HG02571 (cell line): Measurements from ENCODE around the gene ARFIP1.

Experiments used
- ATAC-seq: cut with Tn5 transposase; IDR thresholded peaks from one replicate; pipeline ENCODE4 v1.9.1; 2021; ENCODE audit warnings: mild to moderate bottlenecking, moderate library complexity; ENCODE audit not compliant: unreplicated experiment

Gene ARFIP1

DNA sequence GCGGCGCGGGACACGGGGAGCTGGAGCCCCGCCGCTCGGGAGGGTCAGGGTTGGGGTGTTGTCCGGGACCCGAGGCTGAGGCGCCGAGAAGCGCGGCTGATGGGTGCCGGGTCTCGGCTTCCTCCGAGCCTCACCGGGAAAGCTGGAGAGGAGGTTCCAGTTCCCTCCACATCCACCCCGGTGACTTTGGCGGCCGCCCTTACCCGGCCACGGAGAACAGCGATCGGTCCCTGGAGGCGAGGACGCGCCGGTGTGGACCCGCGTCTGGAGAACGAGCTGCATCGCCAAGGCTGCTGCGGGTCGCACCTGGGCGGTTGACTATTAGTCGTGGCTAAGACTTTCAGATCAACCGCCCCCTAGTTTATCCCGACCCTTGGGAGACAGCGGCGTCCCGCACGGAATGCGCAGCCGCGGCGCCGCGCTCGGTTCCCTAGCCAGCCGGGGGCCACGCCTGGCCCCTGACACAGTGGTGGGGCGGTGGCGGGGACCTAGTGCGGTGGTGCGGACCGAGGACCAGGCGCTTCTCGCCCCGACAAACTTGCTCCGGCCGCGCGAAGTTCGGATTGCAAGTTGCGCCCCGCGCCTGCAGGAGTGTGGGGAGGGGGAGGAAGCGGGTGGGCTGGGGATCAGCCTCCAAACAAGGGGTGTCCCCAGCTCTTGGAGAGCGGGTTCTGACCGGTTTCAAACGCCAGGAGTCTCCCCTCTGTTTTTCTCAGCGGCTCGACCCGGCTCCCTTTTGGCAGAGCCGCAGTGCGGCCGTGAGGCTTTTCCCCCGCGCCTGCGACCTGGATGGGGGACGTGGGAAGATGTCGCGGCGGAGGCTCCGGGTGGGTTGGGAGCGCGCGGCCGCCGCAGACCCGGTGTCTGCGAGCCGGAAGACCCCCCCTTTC, 156.9 kb downstream of the ARFIP1 start:
- no peak for ATAC-seq

DNA sequence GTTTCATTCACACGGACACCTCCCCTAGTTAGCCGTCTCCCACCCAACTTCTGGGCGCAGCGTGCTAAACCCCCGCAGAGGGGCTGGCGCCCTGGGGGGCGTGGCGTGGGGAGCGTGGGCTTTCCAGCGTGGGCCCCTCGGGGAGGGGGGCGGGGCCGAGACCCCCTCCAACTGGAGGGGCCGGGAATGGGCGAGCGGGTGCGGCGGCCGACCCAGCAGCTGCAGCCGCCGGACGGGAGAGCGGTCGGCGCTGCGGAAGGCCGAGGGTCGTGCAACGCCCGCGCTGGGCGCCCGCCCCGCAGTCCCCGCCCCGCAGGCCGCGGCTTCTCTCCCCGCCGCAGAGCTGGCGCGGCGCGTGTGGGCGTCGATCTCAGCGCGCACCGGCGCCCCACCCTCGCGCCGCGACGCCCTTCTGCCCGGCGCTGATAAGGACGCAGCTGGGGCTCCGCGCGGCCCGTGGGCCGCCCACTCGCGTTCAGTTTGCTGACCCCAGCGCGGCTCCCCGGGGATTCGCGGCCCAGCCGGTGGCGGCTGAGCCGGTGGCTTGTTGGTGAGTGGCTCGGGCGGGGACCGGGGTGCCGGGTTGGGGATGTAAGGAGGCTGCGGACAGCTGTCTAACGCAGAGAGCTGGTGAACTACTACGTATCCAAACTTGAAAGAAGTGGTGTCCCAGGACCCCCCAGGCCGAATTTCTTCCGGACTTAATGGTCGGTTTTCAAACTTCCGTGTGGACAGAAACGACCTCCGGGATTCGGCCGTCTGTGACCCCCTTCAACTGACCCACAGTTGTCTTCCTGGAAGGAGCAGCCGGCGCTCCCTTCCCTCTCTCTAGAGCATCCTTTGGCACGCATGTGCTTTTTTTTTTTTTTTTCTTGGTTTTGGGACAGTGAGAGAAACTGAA, 157.8 kb downstream of the ARFIP1 start:
- ATAC-seq: peak; percentile 40

DNA sequence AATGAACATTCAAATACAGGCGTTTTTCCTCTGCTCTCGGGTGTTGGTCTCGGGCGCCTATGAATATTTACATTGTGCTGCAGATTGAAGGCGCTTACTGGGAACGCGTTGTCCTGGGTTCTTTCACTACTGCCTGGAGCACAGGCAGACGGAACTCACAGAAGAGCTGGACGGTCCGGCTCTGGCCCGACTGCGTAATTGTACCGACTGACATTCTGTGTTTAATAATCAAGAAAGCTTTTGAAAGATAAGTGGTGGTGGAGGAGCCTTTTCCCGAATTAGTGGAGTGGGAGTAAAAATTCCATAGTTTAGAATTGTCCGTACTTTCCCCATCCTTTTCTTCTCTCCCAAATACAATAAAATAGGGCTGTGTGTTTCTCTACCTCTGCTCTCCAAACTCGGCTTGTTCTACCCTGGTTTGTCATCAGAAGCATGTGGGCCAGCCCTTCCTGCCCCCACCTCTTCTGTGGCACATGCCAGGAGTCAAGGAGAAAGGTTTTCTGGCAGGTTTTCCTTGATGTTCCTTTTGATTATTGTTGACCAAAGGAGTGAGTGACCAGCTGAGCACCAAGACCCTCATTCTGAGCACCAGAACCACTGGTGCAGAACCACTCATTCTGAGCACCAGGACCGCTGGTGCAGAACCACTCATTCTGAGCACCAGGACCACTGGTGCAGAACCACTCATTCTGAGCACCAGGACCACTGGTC, 158.6 kb downstream of the ARFIP1 start:
- ATAC-seq: no peak

DNA sequence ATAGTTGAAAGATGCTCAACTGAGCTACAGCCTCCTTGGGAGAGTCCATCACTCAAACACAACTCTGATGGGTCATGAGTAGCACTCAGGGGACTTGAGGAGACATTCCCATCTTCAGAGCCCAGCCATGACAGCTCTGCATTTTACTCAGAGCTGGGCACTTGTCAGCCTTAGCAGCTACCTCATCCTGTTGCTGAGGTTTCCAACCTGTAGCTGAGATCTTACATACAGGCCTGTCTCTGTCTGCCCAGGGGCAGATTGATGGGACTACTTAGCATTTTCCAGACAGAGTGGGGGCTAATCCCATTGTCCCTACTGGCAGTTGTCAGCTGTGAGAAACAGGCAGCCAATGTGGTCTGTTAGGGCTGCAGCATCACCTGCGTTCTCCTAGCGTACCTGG, 159.9 kb downstream of the ARFIP1 start:
- ATAC-seq: no peak

DNA sequence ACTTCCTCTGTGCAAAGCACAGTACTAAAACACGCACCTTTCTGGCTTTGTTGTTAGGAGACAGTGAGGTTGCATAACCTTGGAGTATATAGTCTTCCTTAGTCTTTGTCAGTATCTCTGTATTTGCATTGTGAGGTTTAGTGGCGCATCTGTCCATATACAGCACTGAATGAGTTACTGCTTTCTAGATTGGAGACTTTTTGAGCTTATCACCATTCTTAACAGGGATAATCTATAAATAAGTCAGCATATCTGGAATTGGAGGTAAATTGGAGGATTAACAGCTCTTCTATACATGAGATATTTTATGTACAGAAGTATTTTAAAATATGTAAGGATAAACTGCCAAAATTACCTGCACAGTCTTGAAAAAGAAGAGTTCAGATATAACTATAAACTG, 160.7 kb downstream of the ARFIP1 start:
- ATAC-seq: no peak

DNA sequence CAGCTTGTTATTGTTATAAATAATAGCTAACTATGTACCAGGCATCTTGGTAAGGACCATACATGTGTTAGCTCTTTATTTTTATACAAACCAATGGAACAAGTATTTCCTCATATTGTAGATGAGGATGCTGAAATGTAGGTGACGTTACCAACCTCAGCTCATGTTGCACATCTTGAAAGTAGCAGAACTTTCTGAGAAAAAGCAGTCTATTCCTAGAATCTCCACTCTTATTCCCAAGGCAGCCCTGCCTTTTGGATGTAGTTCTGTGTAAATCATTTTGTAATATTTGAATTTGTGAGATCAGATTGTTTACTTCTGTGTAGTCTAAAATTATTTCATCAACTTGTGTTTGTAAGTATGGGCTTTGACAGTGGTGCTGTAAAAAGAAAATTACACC, 161.7 kb downstream of the ARFIP1 start:
- ATAC-seq: no peak

DNA sequence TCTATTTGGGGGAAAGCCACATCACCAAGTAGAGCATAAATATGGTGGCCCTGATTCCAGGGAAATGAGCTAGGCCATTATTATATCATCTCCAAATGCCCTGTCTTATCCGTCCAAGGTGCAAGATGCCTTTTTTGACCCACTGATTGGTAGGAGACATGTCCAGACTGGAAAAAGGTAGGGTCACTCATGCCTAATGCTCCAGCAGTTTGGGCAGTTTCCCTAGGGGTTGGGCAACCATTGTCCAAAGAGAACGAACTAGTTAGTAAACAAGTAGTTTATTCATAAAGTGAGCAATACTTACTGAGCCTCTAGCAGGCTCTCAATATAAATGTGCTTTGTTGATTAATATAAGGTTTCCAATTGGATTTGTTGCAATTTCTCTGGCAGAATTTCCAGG, 162.6 kb downstream of the ARFIP1 start:
- no peak for ATAC-seq

DNA sequence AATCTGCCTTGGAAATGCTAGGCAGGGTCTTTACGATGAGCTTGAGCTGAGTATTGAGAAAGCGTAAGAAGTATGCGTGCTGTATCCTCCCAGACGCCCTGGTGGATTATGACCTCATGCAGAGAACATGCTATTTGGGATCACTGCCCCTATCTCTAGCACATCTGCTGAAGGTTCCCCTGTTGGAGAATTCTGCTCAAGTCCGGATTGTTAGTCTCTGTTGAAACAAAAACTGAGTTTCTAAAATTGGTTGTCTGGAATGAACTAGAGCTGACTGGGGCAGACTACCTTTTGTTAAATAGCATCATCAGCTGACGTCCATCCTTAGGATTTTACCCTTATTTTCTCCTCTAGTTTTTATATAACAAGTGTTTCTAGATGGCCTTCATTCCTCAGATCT, 163.9 kb downstream of the ARFIP1 start:
- no peak for ATAC-seq

DNA sequence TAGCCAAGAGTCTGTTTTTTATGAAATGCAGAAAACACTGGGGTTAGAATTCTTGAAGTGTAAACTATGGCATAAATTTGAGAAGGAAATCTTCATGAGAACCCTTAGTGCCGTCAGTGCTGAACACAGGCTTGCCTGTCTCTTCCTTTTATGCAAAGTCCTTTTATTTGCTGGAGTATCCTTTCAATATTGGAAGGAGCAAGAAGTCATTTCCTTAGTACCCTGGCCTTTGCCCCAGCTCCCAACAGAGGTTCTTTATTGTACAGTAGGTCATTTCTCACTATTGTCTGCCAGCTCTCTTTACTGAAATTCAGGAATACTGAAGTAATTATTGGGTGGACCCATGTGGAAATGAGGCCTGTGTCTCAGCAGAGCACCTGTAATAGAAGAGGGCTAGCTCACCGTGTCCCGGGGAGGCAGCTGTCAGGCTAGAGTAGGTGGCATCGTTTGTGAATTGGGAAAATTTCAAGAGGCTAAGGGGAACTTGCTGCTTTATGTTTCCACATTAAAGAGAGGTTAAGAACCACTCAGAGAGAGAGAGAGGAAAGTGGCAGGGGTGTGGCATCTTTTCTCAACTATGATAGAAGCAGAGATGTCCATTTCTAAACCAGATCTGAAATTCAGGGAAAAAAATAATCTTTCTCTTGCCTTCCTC, 165.0 kb downstream of the ARFIP1 start:
- ATAC-seq: no peak

DNA sequence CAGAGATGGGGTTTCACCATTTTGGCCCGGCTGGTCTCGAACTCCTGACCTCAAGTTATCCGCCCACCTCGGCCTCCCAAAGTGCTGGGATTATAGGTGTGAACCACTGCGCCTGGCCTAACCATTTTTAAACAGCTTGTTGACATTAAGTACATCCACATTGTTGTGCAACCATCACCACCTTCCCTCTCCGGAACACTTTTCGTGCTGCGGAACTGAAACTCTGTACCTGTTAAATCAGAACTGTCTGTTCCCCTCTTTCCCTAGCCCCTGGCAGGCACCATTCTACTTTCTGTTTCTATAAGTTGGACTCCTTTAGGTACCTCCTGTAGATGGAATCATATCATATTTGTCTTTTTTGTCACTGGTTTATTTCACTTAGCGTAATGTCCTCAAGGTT, 165.9 kb downstream of the ARFIP1 start:
- ATAC-seq: no peak

DNA sequence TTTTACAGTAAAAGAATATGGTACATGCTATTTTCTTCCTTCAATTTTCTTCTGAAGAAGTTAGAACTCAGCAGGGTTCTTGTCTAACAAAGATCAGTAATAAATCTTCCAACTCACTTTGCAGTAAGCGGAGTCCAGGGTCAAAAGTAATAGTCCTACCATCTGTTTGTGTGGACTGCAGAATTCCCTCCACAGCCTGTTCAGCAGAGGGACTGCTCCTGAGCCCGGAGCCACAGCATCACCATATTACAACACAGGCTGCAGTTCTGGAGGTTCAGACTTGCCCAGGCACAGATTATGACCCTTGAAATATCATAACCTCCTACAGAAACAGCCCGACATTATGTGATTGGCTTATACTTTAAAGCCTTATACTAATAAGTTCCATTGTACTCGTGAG, 166.7 kb downstream of the ARFIP1 start:
- ATAC-seq: no peak

DNA sequence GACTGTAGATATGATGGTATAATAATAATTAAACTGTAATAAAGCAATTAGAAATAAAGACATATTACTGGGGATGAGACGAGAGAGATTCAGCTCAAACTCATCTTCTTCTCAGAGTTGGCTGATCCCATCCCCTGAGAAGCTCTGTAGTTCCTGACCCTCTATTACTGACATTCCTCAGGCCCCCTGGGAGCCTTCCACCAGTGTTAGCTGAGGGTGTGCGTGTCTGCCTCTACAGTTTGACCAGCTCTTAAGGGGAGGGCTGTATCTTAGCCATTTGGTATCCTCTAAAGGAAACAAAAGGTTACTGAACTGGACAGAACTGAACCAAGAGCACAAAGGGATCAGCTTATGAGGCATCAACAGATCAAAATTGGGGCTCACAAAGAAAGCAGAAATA, 167.6 kb downstream of the ARFIP1 start:
- no peak for ATAC-seq

DNA sequence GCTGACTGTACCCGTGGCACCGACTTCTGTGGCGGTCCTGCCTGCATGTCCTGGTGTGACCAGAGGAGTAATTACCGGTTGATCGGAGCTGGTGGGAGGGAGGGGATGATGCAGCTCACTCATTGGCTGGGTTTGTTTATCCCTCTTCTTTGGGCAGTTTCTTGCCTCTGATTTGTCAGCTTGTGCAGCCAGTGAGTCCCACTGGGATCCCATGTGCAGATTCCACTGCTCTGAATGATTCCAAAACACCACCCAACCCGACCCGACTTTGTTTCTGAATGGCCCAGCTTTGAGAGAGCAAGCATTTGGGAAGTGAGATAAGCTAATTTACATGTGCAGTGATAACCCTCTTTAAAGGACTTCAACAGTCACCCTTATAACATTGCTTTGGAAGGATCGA, 170.2 kb downstream of the ARFIP1 start:
- no peak for ATAC-seq

DNA sequence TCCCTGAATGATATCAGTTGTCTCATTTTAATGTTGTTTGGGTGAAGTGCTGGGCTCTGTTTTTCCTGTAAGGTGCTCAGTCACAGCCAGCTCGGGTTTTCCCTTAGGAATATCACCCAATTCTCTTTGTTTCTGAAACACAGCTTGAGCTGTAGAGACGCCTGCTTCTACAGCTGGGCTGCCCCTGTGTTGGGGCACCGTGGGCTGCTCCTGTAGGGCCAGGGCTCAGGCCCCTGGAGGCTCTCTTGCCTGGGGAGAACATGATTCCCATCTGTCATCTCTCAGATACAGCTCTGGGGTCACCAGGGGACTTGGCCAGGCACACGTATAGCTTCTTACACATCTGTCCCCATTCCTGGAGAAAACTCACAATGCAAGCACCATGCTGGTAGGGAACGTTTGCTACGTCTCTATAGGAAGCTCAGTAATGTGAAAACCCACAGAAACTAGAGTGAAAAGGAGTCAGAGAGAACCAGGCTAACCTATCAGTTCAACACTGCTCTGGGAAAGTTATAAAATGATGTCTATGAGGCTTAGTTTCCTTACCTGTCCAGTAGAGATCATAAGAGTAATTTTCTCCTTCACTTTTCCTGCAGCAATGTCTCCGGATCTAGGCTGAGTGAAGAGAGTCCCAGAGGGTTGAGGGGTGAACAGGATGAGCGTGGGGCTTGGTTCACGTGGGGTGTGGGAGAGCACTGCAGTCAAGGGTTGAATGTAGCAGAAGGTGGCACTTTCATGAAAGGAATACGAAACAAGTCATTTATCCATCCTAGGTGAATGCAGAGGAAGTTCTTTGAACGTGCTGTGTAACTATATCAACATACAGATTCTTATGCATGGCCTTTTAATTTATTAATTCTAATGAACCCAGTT, 170.9 kb downstream of the ARFIP1 start:
- ATAC-seq: no peak

DNA sequence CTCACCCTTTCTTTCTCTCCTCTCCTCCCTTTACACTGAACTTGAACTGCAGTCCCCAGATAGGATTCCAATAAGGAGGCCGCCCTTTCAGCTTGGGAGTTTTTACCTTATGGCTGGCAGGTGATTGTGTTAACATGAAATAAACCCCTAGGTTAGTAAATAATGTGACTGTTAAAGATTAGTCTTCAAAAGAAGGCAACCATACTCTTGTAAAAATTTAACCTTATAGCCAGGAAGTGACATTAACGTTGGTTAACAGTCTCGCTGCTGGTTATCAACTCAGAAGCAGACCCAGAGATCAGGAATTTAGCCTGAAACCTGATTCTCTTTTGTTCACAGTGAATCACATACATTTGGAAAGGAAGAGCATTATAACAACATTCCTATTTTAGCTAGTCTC, 171.6 kb downstream of the ARFIP1 start:
- ATAC-seq: no peak

DNA sequence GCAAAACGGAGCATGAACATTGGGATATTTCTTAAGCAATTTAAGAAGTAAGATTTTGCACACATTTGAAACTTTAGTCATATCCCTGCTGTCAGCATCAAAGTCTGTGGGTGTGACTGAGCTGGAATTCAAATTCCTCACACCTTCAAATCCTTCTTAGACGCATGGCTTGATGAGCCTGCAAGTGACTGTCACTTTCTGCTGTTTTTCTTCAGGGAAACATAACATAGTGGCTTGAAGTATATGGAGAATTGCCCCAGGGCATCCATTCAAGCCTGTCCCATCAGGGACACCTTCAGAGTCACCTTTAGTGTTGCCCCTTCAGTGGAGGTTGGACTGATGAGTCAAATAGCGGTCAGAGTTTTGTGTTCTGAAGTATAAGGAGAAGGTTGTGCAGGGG, 173.8 kb downstream of the ARFIP1 start:
- no peak for ATAC-seq

DNA sequence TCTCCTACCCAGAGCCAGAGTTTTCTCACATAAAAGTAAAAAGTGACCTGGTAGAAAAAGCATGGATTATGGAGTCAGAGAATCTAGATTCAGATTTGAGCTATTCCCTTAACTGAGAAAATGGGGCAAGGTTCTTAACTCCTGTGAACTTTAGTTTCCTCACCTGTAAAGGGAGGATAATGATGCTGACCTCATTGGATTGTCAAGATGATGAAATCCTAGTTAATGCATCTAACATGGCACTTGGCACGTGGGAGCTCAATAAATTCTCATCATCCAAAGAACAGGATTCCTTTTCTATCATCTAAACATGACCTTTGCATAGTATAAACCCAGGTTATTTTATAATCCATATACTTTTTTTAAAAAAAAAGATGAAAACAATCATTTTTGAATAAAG, 175.0 kb downstream of the ARFIP1 start:
- no peak for ATAC-seq

DNA sequence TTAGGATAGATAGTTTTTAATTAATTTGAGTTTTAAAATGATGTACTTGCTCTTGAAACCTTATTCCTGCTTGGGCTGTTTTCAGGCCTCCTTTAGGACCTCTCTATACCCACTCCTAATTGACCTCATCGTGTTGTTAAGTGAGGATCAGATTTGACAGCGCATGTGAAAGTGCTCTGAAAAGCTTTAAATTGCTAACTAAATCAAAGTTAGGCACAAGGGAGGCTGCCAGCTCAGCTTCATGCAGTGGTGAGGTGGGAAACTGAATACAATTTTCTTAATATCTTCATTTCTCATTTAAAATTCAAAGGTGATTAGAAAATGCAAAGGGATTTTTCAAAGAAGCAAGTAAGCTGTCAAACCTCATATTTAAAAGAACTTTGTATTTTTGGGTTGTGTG, 176.4 kb downstream of the ARFIP1 start:
- ATAC-seq: no peak

DNA sequence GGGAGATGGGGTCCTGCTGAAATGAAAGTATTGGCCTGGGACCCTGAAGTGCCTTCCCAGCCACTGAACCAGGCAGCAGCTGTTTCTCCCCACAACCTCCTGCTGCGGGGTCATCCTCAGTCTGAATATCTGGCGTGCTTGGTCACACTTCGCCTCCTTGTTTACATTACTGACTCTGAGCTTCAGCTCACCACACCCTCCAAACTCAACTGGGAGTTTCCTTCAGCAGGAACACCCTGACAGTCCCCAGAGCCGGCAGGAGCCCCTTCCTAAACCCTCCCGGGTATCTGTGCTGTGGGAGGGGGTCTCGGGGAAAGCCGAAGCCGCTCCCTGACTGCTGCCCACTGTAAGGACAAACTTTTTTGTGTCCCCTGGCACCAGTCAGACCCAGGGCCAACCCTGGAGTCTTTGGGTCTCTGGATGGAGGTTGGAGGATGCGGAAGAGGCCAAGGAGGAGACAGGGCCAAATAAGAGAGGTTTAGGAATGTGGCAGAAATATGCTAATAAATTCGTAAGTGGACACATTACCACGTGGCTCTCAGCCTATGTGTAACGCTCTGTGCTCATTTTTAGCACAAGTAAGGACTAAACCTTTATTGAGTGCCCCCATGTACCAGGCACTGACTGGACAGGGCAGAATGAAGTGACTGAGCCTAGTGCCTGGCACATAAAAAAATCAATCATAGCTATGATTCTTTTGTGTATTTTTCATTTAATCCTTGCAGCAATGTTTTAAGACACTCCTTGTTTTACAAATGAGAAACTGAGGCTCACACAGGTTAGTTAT, 177.1 kb downstream of the ARFIP1 start:
- no peak for ATAC-seq
